Activated CD4-positive, alpha-beta T cell treated with anti-CD3 and anti-CD28 coated beads, Interleukin-2, amount 50 U/mL, for 24 hours (primary cell): ENCODE data around the gene DPH5.
A peak's percentile ranks its signal among the peaks of the same experiment; 100 is the strongest.
"Not testable (repeated sequence)": the region's sequence is repeated elsewhere in the genome, so short reads cannot be mapped to it uniquely, and the experiment has no call there.

ENCODE experiments used
- DNase-seq, 2 donors: peaks; one replicate each; pipeline ENCODE4 v3.0.0-alpha.2; 2020; ENCODE audit warnings: low read depth in 1 of 2, low spot score in 1 of 2

The DPH5 gene

GRCh38 chr1:101032129-101032528 lies 6.5 kb upstream of the DPH5 start:
- not testable (repeated sequence) for DNase-seq

DNA sequence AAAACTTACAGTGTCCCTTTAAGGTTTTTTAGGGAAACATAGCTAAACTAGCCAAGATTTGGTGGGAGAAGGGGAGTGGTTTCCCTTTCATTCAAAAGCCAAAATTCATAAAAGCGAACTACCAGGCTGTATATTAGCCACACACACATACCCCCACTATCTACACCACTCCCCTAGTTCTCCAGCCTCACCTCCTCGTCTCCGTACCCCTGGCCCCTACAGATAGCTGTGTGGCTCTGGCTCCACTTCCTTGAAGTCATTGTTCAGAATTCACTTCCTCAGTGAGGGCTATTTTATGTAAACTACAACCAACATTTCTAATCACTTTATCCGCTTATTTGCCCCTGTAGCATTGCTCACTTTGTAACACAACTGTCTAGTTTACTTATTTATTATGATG lies 5.3 kb upstream of the DPH5 start:
- no peak for DNase-seq

GRCh38 chr1:101029184-101029583 lies 3.6 kb upstream of the DPH5 start:
- no peak for DNase-seq

- no peak for DNase-seq
Measured at GRCh38 chr1:101028466-101028865, 2.9 kb upstream of the DPH5 start.

- DNase-seq, result no peak
Measured at GRCh38 chr1:101027194-101027772, 1.7 kb upstream of the DPH5 start.

DNA sequence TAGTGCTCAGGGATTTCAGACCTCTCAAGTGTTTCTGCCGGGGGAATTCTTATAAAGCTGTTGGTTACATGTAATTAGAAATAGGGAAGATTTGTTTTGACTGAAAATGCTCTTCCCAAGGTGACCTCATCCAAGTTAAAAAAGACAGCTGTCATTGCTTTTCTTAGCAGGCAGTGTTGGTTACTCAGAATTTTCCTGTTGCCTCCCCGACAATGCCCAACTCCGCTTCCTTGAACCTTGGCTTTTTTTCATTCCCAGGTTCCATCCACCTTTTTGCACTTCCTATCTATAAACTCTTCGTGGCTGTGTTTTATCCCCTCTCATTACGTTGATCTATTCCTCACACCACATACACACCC lies 825 bp upstream of the DPH5 start:
- no peak for DNase-seq

GRCh38 chr1:101025283-101025656 lies 314 bp downstream of the DPH5 start:
- peak in 1 of 2 donors; percentile 9 for DNase-seq

GRCh38 chr1:101022294-101022693 lies 3.3 kb downstream of the DPH5 start:
- no peak for DNase-seq

GRCh38 chr1:101017448-101017847 lies 8.1 kb downstream of the DPH5 start:
- no peak for DNase-seq

DNA sequence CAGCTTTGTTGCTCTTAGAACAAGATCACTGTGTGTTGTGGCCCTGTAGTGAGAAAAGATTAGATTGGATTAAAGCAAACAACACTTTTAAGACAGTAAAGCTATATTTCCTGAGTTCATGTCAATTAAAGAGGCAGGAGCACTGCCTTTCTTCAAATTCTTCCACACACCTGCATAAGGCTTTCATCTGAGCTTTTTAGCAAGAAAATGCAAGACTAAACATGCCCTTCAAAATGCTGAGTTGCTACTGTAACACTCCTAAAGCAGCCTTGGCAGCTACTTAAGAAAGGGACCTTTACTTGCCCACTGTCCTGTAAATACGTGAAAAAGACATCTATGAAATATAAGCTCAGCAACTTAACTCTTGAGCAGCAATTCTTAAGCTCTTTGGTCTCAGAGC lies 11.8 kb downstream of the DPH5 start:
- no peak for DNase-seq

DNA sequence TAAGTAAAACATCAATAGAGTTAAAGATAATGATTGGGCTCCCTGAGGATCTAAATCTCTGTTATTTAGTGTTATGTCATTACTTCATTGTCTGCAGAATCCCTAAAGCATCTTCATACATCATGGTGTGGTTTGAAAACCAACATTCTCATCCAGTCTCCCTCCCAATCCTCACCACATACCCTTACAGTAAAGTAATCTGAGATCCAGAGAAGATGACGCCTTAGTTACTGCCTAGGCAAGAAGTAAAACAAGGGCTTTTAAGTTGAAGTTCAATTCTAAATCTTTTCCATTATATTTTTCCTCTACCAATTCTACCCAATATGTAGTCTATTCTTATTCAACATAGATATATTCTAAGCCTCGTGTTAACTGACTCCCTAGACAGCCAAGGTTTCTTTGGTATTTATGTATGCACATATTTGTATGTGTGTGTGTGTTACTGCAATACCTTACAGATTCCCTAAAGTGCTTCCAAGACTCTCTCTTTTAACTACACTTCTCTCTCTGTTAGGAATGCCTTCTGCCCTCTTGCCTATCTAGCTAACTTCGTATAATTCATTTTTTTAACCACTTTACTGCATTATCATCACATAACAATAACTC lies 17.3 kb downstream of the DPH5 start:
- DNase-seq, result no peak

DNA sequence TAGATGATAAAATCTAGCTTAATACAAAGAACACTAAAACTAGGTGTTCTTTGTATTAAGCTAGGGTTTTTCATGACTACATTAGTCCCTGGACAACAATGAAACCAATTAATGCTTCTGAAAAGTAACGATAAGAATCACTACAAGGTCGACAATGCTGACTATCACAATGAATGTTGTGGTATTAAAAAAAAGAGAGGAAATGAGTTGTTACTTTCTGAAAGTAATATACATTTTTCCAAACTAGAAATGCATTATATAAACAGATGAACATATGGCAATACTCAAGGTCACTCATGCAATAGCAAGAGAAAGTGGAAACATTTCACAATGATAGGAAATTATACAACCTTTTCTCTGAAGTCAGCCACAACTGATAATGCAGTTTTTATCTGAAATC lies 19.0 kb downstream of the DPH5 start:
- no peak for DNase-seq

GRCh38 chr1:101005871-101006270 lies 19.7 kb downstream of the DPH5 start:
- DNase-seq, result no peak

GRCh38 chr1:101005183-101005582 lies 20.4 kb downstream of the DPH5 start:
- DNase-seq, result no peak

DNA sequence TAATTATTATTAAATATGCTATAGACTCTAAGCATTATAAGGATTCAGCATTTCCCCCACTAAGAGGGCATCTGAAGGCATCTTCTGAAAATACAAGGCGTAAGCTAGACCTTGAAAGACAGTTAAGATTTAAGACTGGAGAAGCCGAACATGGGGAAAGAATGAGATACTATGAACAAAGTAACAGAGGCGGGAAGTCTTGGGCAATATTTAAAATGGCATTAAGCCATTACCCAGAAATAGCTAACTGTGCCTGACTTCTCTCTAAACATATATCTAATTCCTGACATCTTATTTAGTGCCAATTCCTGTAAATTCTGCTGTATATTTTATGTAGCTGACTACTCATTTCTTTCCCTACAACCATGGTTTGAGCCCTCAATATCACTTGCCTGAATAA lies 20.9 kb downstream of the DPH5 start:
- DNase-seq, result no peak

DNA sequence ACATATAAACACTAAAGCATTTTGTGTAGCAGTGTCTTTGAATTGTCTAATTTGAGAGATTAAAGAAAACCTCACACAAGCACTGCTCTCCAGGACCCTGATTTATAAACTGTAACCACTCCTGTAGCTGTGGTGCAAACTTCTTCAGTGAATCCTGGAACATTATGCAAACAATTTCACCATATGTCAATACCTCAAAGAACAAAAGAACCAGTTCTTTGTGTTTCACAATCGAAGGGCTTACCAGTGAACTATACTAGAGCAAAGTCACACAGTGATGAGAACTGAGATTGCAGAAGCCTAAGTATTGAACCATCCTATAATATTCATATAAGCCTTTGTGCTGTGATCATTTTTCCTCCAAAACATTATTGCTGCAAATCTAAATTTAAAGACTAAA lies 21.5 kb downstream of the DPH5 start:
- no peak for DNase-seq

GRCh38 chr1:101003012-101003650 lies 22.5 kb downstream of the DPH5 start:
- DNase-seq, result no peak

DNA sequence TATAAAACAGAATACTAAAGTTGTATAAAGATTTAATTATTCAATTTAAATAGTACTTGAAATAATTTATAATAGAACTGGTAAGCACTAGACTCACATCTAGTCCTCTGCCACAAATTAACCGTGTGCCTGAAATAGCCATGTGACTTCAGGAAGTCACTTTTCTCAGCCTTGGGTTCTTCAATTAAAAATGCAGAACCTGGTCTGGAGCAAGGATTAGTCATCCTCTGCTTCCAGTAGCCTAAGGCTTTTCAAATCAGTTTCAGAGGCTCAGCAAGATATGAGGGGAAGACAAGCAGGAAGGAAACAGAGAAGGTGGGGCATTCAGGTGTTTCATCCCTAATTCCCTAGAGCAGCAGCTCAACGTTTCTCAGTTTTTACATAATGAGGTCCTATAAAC lies 23.0 kb downstream of the DPH5 start:
- no peak for DNase-seq

DNA sequence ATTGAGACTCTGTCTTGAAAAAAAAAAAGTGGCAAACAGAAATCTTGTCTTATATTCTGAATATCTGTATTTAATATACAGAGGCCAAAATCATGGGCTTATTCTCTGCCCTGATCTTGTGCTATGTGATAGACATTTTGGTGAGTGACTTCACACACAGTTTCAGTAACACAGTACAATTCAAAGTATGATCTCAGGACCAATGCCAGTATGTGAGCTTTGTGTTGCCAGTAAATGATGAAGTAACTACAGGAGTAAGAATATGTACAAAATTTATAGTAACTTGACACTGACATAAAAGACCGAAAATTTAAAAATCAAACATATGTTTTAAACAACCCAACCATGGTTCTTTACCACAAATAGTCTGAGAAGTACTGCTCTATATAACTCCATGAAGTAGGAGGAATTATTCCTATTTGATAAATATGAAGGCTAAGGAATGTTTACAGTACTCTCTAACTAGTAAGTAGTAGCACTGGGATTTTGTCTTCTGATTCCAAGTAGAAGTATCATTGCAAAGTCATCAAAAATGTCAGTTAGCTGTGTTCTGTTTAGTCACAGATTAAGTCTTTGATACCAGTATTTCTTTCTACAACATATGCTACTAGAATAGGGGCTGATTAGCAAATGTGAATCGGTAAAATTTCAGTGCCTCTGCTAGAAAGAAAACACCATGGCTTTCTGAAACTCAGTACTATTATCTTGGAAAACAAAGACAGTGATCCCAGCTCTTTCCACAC lies 25.3 kb downstream of the DPH5 start:
- DNase-seq, result no peak

GRCh38 chr1:100998426-100998825 lies 27.2 kb downstream of the DPH5 start:
- no peak for DNase-seq

DNA sequence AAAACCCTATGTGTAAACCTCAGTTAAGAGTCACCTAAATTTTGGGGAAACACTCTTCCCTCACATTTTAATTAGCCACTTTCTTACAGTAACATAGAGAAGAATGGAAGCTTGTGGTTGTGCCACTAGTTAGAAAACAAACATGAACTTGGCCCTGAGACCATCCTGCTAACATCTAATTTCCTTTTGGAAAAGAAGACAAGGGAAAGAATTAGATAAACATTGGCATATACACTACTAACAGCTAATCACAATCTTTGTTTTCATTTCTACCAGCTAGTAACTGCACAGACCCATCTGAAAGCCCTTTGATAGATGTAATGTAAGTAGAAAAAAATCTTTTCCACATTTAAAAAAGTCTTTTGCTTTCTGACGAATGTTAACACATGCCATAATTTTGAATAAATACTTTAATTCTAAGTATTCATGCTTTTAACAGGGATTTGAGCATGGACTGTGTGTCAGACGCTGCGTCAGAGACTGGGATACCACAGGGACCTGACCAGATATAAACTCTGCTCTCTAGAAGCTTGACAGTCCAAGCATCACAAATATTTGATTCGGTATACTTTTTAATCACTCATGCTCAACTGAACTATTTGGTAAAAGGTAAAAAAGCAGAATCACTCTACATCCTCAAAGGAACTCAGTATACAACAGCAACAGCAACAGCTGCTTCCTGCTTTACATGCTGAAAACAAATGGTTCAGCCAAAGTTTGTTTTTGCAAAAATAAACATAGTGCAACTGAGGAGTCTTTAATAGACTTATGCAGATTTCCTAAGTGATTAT lies 30.2 kb downstream of the DPH5 start:
- DNase-seq, result no peak
